IMR-90 (cell line): ENCODE results near the gene IMPDH1. TPM values are rescaled to one million over a fixed set of nuclear protein-coding genes. Genes with fewer than 3 reads are reported as not detected.

Experiments
- ATAC-seq: fragments of 200-7000 bp; cut with Tn5 transposase; 2 replicates; pipeline ENCODE4 v1.9.1; 2020; ENCODE audit warnings: low read depth, mild to moderate bottlenecking, moderate library complexity
- BruUV-seq: library from RNA; stranded (reverse); fragments of 400-500 nt; replicated peaks from 2 replicates; lab custom pipeline; 2021; lab: Mats Ljungman, UMichigan
- CTCF ChIA-PET: fragments of 300-600 bp; formaldehyde crosslinking; extraction: SDS; loops from one replicate; lab custom pipeline; 2021; ENCODE audit warnings: antibody characterized with exemption; lab: Yijun Ruan, JAX
- POLR2A ChIA-PET: fragments of 300-600 bp; sonication (Branson Sonifier 250); formaldehyde crosslinking; loops from one replicate; lab custom pipeline; 2022; ENCODE audit warnings: antibody characterized with exemption; ENCODE audit not compliant: unreplicated experiment; lab: Charles Lee
- DNase-seq: peaks from one replicate; pipeline ENCODE4 v3.0.0; 2013
- H2AFZ ChIP-seq: replicated peaks from 2 replicates; pipeline ENCODE3; 2013; ENCODE audit warnings: low read length, mild to moderate bottlenecking; ENCODE audit not compliant: poor library complexity
- H2AK5ac ChIP-seq: 2 replicates; pipeline ENCODE4 v1.6.1; 2013; ENCODE audit warnings: low read depth, low read length, inconsistent platforms
- H2AK9ac ChIP-seq: replicated peaks from 2 replicates; pipeline ENCODE3; 2013; ENCODE audit warnings: mild to moderate bottlenecking, low read depth, low read length, moderate library complexity; ENCODE audit not compliant: poor library complexity
- H2BK120ac ChIP-seq: 2 replicates; pipeline ENCODE4 v1.6.1; 2013; ENCODE audit warnings: low read depth, low read length, inconsistent platforms
- H2BK15ac ChIP-seq: 3 replicates; pipeline ENCODE4 v1.6.1; 2013; ENCODE audit warnings: low read depth, low read length, inconsistent platforms
- H2BK20ac ChIP-seq: 2 replicates; pipeline ENCODE4 v1.6.1; 2013; ENCODE audit warnings: low read depth, mild to moderate bottlenecking, inconsistent platforms, low read length, moderate library complexity
- H2BK5ac ChIP-seq: 2 replicates; pipeline ENCODE4 v1.6.1; 2013; ENCODE audit warnings: mild to moderate bottlenecking, low read depth, low read length, inconsistent platforms; ENCODE audit not compliant: poor library complexity, severe bottlenecking
- H3K14ac ChIP-seq: replicated peaks from 2 replicates; pipeline ENCODE4 v1.6.1; 2013; ENCODE audit warnings: low read depth, low read length, inconsistent platforms
- H3K18ac ChIP-seq: 2 replicates; pipeline ENCODE4 v1.6.1; 2013; ENCODE audit warnings: low read depth, low read length, control low read depth
- H3K23ac ChIP-seq: 2 replicates; pipeline ENCODE4 v1.6.1; 2013; ENCODE audit warnings: low read depth, low read length, inconsistent platforms
- H3K27ac ChIP-seq: 2 replicates; pipeline ENCODE4 v1.5.1; 2013; ENCODE audit warnings: mild to moderate bottlenecking, control low read depth, low read length; ENCODE audit not compliant: insufficient read depth
- H3K27me3 ChIP-seq: 2 replicates; pipeline ENCODE4 v1.6.1; 2013; ENCODE audit warnings: low read length; ENCODE audit not compliant: control insufficient read depth, insufficient read depth
- H3K36me3 ChIP-seq: 2 replicates; pipeline ENCODE4 v1.6.1; 2013; ENCODE audit warnings: low read length, mixed read lengths; ENCODE audit not compliant: control insufficient read depth, insufficient read depth
- H3K4ac ChIP-seq: 2 replicates; pipeline ENCODE4 v1.6.1; 2013; ENCODE audit warnings: low read depth, low read length, inconsistent platforms
- H3K4me1 ChIP-seq: 2 replicates; pipeline ENCODE4 v1.6.1; 2013; ENCODE audit warnings: low read length, mixed read lengths; ENCODE audit not compliant: control insufficient read depth, insufficient read depth
- H3K4me2 ChIP-seq: 2 replicates; pipeline ENCODE4 v1.6.1; 2013; ENCODE audit warnings: low read depth, mild to moderate bottlenecking, control low read depth, low read length, moderate library complexity
- H3K4me3 ChIP-seq: 2 replicates; pipeline ENCODE4 v1.5.1; 2013; ENCODE audit warnings: low read depth, mild to moderate bottlenecking, control low read depth, low read length, moderate library complexity; ENCODE audit not compliant: insufficient read depth
- H3K56ac ChIP-seq: 2 replicates; pipeline ENCODE4 v1.6.1; 2013; ENCODE audit warnings: low read length, inconsistent platforms; ENCODE audit not compliant: insufficient read depth; ENCODE audit errors: extremely low read depth
- H3K79me1 ChIP-seq, 2 experiments: 2 replicates each; pipeline ENCODE4 v1.6.1; 2013; ENCODE audit warnings: low read length in 2 of 2, inconsistent platforms in 1 of 2, low read depth in 1 of 2
- H3K9ac ChIP-seq: 2 replicates; pipeline ENCODE4 v1.6.1; 2013; ENCODE audit warnings: low read depth, low read length, control low read depth
- H3K9me1 ChIP-seq: 2 replicates; pipeline ENCODE4 v1.6.1; 2013; ENCODE audit warnings: low read length, inconsistent platforms; ENCODE audit not compliant: insufficient read depth
- H3K9me3 ChIP-seq: 2 replicates; pipeline ENCODE4 v1.6.1; 2013; ENCODE audit warnings: low read length; ENCODE audit not compliant: control insufficient read depth, insufficient read depth
- H4K20me1 ChIP-seq: 2 replicates; pipeline ENCODE4 v1.6.1; 2013; ENCODE audit warnings: low read length, inconsistent platforms; ENCODE audit not compliant: insufficient read depth
- H4K5ac ChIP-seq: 2 replicates; pipeline ENCODE4 v1.6.1; 2013; ENCODE audit warnings: mild to moderate bottlenecking, low read depth, low read length, control low read depth
- H4K8ac ChIP-seq, 2 experiments: 2 replicates each; pipeline ENCODE4 v1.6.1; 2013; ENCODE audit warnings: low read depth in 2 of 2, low read length in 2 of 2, control low read depth in 1 of 2, inconsistent platforms in 1 of 2
- H4K91ac ChIP-seq: 2 replicates; pipeline ENCODE4 v1.6.1; 2013; ENCODE audit warnings: low read depth, low read length, inconsistent platforms; ENCODE audit not compliant: insufficient read depth
- FOS ChIP-seq: fragments of 150-350 bp; IDR thresholded peaks from 2 replicates; pipeline ENCODE4 v1.6.1; 2016; ENCODE audit warnings: low read depth, low read length
- WGBS, 2 experiments: methylation state at CpG; one replicate each; pipeline versions ENCODE4 v1.1.5 to v1.1.7; 2013; ENCODE audit warnings: missing lambda C conversion rate in 2 of 2; ENCODE audit not compliant: insufficient read length in 1 of 2; ENCODE audit errors: extremely low coverage in 2 of 2; 5-methylcytosine and 5-hydroxymethylcytosine counted together
- dilution Hi-C: fragments of 300-500 bp; cut with HindIII; formaldehyde crosslinking; loops from one replicate; pipeline ENCODE4 v1.14.3; 2018; ENCODE audit warnings: low sequenced_read_pairs; ENCODE audit not compliant: unreplicated experiment
- in situ Hi-C: fragments of 300-500 bp; cut with MboI; formaldehyde crosslinking; loops from 3 replicates; pipeline ENCODE4 v1.14.3; 2019; ENCODE audit warnings: low sequenced_read_pairs, inconsistent platforms, mixed read lengths
- intact Hi-C: fragments of 100-400 bp; cut with micrococcal nuclease; formaldehyde crosslinking; loops from 2 replicates; pipeline ENCODE4 v1.10.0; 2022
- polyA plus RNA-seq, 3 experiments: library from polyadenylated mRNA; depleted of rRNA; stranded (reverse); fragments of >200 nt; gene quantifications; 2 replicates each; pipeline ENCODE4 v1.2.3, GENCODE V29; 2012; ENCODE audit warnings: low replicate concordance in 1 of 3
- total RNA-seq: library from RNA; depleted of rRNA; stranded (reverse); fragments of >200 nt; gene quantifications from 2 replicates; pipeline ENCODE4 v1.2.3, GENCODE V29; 2012
- TF ChIP-seq, protein P1 (sequence below): fragments of 150-350 bp; IDR thresholded peaks from 2 replicates; pipeline ENCODE4 v1.6.1; 2016; ENCODE audit warnings: low read depth, mild to moderate bottlenecking, low read length, moderate library complexity, borderline replicate concordance

Gene IMPDH1
- total and polyA plus RNA-seq, 2 of the 4 experiments (the other 2 are of a cell fraction): 49.5 to 69.3 TPM

DNA sequence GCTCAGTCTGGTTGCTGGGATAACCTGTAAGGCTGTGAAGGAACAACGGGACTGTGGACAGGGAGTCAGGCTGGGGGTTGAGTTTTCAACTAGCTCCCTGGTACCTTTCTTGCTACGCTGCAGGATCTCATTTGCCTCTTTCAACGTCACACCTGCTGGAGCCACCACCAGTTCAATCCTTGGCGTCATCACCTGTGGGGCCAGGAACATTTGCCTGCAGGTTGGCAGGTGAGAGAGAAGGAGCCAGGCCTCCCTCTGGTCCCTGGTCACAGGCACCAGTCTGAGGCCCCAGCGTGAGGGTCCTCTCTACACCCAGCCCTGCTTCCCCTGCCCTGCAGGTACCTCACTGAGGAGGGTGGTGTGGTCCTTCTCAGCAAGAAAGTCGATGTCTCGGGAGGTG is 9.8 kb downstream of the IMPDH1 start:
- peaks cover 25% of the 10 kb centered on the region for H4K20me1 ChIP-seq
- ATAC-seq (no peak), DNase-seq (no peak)
- H2BK15ac ChIP-seq: no peak overlapping the region
- no peak overlapping the region for H3K23ac ChIP-seq
- peaks cover 9% of the 10 kb centered on the region; the same call in 1 of the 2 replicates for H3K9me1 ChIP-seq
- TF ChIP-seq FOS: no peak
- TF ChIP-seq, protein P1, sequence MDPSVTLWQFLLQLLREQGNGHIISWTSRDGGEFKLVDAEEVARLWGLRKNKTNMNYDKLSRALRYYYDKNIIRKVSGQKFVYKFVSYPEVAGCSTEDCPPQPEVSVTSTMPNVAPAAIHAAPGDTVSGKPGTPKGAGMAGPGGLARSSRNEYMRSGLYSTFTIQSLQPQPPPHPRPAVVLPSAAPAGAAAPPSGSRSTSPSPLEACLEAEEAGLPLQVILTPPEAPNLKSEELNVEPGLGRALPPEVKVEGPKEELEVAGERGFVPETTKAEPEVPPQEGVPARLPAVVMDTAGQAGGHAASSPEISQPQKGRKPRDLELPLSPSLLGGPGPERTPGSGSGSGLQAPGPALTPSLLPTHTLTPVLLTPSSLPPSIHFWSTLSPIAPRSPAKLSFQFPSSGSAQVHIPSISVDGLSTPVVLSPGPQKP: no peak
- BruUV-seq: no TSS peak
- H3K14ac ChIP-seq: no peak overlapping the region
- ChIA-PET CTCF (interaction anchor here (0.6 to 1.1 kb wide), 3 partner anchors 52 to 170 kb away, joined by 3 to 5 read pairs (median 3); no protein-coding TSS in a partner anchor), POLR2A (no interaction called here)
- H3K4me2 ChIP-seq: no peak overlapping the region
- dilution Hi-C loops (no loop called here), in situ Hi-C loops (no loop called here), intact Hi-C loops (no loop called here)
- no peak overlapping the region for H2AFZ ChIP-seq
- no peak overlapping the region for H4K8ac ChIP-seq
- 100% methylated on average over 3 of the region's 7 CpGs; no CpG with 5 or more reads in 1 of the 2 experiments for WGBS, 2 experiments
- H3K79me1 ChIP-seq: peaks cover 19 to 32% of the 10 kb centered on the region in 2 experiments
- H3K27me3 ChIP-seq: no peaks in the 10 kb centered on the region
- no peaks in the 10 kb centered on the region for H3K9me3 ChIP-seq
- H4K5ac ChIP-seq: no peak overlapping the region
- H3K4me1 ChIP-seq: peaks cover 7% of the 10 kb centered on the region
- no peak overlapping the region for H2BK120ac ChIP-seq
- H2AK9ac ChIP-seq: no peak overlapping the region
- H2BK20ac ChIP-seq: no peak overlapping the region
- H3K36me3 ChIP-seq: peaks cover 48% of the 10 kb centered on the region
- H3K4ac ChIP-seq: no peak overlapping the region
- no peak overlapping the region for H3K27ac ChIP-seq
- no peak overlapping the region for H2BK5ac ChIP-seq
- H2AK5ac ChIP-seq: no peak overlapping the region
- H3K18ac ChIP-seq: no peak overlapping the region
- H3K4me3 ChIP-seq: no peak overlapping the region
- no peak overlapping the region for H3K56ac ChIP-seq
- no peak overlapping the region for H4K91ac ChIP-seq
- H3K9ac ChIP-seq: no peak overlapping the region
